GM19025 (cell line): ENCODE data around the gene FBXO44.

Source experiments
- ATAC-seq: cut with Tn5 transposase; IDR thresholded peaks from one replicate; pipeline ENCODE4 v1.9.1; 2021; ENCODE audit warnings: mild to moderate bottlenecking, low read depth, moderate library complexity; ENCODE audit not compliant: unreplicated experiment

The FBXO44 gene

DNA sequence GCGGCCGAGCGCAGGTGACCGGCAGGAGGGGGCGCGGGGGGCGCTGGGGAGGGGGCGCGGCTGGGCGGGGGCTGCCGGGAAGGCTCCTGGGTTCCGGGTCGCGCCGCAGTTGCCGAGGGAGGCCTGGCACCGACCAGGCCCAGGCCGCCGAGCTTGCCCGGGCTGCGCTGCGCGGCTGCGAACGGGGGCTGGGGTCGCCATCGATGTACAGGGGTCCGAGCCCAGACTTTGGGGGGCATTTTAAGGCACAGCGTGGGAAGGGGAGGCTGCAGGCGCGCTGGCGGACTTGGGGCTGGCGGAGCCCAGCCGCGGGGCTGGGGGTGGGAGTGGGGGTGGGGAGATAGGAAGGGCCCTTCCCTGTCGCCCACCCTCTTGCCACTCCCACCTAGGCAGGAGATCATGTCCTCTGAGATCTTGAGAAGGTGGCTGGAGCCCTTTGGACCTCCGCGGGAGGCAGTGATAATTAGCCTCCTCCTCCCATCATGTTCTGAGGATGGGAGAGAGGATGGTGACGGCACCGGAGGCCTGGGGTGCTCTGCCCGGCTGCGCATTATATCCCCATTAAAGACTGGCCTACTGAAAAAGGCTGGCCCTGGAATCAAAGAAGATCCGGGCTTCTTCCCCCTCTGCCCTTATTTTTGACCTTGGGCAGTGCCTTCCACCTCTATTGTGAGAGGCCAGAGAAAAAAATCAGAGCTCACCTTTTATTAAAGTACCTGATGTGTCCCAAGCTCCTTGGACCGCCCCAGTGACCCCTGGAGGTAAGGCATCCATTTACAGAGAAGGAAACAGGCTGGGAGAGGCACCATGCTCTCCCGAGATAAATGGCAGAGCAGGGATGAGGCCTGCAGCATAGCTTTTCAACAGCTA lies 497 bp downstream of the FBXO44 start:
- ATAC-seq, result peak; percentile 22

DNA sequence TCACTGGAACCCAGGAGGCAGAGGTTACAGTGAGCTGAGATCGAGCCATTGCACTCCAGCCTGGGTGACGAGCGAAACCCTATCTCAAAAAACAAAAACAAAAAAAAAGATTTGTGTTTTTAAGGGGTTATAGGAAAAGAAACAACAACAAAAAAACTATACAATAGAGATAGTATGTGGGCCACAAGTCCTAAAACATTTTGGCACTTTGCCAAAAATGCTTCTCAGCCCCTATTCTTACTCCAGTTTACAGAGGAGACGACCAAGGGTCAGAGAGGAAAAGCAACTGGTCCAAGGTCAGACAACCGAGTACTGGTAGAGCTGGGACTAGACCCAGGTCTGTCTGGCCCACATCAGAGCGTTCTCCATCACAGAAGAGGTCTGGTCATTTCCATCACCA lies 3.0 kb downstream of the FBXO44 start:
- no peak for ATAC-seq

DNA sequence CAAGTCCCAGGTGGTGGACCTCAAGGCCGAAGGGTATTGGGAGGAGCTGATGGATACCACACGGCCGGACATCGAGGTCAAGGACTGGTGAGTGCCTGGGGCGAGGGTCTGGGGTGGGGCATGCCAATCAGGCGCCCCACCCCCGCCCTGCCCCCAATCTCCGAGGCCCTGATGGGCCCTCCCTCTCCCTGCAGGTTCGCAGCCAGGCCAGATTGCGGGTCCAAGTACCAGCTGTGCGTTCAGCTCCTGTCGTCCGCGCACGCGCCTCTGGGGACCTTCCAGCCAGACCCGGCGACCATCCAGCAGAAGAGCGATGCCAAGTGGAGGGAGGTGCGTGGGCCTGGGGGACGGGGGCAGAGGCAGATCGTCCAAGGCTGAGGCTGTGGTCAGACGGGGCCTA lies 3.9 kb downstream of the FBXO44 start:
- ATAC-seq, result no peak

DNA sequence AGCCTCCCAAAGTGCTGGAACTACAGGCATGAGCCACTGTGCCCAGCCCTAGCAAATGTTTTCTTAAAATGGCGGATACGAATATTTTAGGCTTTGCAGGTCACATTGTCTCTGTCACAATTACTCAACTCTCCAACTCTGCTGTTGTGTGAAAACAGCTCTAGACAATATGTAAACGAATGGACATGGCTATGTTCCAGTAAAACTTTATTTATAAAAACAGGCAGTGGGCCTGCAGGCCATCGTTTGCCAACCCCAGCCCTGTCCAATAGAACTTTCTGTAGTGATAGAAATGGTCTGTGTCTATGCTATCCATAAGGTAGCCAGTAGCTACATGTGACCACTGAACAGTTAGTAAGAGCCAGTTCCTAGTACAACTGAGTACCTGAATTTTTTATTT lies 5.1 kb downstream of the FBXO44 start:
- ATAC-seq, result no peak

DNA sequence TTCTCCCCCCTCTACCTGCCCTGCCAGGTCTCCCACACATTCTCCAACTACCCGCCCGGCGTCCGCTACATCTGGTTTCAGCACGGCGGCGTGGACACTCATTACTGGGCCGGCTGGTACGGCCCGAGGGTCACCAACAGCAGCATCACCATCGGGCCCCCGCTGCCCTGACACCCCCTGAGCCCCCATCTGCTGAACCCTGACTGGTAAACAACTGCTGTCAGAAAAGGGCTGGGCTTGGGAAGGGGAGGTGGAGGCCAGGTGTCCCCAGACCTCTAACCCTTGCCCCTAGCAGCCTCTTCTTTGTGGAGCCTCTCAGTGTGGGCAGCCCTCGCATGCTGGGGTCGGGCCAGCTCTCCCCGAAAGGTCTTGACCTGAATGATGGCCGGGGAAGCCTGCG lies 6.4 kb downstream of the FBXO44 start:
- ATAC-seq, result no peak

DNA sequence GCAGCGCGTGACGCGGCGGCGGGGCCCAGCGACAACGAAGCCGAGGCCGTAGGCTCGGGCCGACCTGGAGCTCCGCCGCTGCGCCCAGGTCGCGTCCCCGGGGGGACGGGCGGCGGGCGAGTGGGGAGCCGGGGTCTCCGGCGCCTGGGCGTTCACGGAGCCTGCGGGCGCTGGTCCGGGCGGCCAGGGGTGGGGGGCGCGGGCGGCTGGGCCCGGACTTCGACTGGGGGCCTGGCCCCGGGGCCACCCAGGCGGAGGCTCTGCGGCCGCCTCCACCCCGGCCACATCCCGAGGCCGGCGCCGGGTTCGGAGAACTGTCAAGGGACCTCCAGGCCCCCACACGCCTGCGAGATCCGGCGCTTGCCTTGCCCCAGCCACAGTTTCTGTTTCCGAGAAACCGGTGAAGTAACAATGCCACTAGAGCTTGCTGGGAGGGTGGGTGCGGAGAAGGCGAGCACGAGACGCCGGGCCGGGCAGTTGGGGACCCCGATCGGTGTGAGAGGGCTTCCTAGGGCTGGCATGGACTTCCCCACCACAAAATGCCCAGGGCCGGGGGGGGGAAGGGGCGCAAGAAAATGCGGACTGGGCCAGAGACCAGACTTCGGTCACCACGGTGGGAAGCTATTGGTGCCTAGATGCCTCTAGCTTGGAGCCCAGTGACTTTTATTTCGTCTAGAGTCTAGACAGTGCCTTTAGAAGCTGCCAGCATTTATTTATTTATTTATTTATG lies 9.8 kb downstream of the FBXO44 start:
- peak; percentile 56 for ATAC-seq

DNA sequence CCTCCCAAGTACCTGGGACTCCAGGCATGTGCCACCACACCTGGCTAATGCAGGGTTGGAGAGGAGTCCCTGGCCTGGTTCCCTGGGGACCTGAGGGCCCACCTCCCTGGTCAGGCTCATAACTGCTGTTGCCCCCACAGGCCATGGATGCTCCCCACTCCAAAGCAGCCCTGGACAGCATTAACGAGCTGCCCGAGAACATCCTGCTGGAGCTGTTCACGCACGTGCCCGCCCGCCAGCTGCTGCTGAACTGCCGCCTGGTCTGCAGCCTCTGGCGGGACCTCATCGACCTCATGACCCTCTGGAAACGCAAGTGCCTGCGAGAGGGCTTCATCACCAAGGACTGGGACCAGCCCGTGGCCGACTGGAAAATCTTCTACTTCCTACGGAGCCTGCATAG lies 13.8 kb downstream of the FBXO44 start:
- ATAC-seq, result no peak

DNA sequence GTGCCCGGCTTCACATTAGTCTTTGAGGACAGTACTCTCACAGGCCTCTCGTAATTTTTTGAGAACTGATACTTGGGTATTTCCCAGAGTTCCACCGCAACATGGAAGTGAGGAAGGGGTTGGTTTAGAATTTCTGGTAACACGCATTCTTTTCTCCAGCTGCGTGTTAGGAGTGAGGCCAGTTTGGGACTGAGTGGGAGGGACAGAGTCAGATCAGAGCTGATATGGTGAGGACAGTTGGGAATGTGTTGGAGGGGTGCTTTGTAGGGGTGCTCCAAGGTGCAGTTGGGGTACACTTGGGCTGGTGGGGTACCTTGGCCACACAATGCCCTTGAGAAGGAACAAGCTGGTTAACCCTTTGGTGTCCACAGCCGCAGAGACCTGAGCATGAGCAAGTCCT lies 16.1 kb downstream of the FBXO44 start:
- no peak for ATAC-seq

DNA sequence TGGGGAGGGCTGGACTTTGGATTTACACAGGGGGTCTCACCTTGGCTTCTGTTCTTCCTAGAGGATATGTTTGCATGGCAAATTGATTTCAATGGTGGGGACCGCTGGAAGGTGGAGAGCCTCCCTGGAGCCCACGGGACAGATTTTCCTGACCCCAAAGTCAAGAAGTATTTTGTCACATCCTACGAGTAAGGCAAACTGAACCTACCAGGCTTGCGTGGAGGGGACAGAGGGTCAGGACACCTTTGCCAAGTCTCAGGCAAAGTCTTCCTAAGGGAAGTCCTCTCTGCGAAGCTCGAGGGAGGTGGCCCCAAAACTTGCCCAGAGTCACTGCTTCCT lies 16.5 kb downstream of the FBXO44 start:
- no peak for ATAC-seq

DNA sequence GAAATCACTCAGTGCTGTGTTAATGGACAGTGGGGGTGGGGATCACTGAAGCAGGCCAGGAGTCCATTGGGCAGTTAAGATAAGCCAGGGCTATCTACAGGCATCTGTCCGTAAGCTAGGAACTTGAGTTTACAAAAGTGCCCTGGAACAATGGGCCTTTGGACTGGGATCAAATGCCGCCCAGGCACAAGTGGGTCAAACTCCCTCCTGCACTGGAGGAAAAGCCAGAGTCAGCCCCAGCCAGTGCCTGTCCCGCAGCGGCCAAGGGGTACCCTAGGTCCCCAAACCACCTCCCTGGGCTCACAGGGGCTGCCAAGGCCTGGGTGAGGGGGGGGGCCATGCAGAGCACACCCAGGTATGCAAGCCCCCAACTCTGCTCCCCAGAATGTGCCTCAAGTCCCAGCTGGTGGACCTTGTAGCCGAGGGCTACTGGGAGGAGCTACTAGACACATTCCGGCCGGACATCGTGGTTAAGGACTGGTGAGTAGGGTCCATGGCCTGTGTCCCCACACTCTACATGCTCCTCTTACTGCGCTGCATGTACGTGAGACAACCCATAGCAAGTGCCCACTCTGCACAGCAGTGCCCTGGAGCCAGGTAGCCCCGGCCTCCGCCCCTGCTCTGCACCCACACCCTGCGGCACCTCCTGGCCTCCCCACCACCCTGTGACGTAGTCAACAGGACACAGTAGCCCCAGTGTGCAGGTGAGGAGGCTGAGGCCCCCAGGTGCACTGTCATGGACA lies 17.0 kb downstream of the FBXO44 start:
- no peak for ATAC-seq

DNA sequence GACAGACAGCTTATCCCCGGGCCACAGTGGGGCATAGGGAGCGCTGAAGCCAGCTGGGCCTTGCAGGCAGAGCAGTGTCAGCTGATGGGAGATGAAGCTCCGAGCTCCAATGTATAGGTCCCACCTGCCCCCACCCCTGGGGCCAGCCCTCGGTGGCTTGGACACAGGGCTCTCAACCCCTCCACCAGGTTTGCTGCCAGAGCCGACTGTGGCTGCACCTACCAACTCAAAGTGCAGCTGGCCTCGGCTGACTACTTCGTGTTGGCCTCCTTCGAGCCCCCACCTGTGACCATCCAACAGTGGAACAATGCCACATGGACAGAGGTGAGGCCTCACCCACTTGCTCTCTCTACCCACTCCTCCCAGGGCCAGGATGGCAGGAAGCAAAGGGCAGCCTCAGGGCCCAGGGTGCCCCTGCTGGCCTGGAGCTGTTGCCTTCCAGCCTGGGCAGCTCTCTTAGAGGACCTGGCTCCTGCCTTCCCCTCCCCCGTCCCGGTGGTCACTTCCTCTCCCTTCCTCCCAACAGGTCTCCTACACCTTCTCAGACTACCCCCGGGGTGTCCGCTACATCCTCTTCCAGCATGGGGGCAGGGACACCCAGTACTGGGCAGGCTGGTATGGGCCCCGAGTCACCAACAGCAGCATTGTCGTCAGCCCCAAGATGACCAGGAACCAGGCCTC lies 18.6 kb downstream of the FBXO44 start:
- no peak for ATAC-seq

DNA sequence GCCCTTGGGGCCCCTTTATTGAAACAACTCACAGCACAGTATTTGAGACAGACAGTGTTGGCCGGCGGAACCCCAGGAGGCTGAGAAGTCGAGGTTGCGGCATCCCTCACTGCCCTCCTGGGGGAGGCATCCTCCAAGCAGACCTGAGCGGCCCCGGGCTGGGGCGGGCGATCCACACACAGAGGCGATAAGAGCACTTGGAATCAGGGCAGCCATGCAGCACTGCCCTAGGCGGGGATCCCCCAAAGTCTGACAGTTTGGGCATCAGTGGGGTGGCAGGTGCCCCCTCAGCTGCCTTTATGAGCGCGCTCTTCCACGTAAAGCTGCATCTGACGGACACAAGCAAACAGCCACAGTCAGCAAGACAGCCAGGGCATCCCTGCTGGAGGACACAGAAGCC lies 19.8 kb downstream of the FBXO44 start:
- no peak for ATAC-seq

DNA sequence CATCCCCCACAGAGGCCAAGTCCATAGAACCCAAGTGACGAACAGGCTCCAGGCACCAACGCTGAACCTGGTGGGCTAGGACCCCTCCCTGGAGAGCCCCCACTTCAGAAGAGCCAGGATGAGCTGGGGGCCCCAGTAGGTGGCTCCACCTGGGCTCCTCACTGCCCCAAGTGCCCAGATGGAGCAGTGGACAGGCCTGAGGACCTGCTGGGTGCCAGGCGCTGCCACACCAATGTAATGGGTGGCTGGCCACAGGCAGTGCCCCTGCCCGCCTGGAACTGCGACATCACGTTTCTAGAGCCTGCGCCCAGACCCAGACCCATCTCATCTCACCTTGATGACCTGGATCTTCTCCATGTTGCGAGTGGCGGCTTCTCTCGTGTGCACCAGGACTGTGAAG lies 20.6 kb downstream of the FBXO44 start:
- no peak for ATAC-seq

DNA sequence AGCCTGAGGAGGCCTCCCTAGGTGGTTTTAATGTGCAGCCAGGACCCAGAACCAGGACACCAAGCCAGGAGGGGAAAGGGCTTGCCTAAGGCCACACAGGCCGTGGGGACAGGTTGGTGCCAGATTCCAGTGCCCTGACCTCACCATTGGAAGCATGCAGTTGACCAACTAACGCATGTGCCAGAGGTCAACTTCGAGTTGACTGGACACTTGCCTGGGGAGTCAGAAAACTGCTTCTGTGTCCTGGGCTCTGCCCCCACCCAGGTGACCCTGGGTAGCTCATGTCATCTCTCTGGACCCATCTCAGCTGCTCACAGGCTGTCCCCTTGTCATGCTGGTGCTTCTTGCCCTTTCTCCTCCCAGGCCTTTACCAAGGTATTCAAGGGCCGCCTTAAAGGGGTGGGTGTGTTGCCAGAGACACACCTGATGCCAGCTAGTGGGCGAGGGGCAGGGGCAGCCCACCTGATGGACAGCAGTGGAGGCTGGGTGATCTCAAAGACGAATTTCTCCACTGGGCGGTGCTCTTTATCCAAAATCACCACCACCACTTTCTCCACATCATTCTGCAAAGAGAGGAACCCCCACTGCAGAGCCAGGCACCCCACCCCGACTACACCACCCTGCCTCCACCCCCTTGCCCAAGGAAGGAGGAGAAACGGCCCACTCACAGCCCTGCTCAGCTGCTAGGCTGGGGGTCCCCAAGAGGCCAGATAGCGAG lies 21.9 kb downstream of the FBXO44 start:
- ATAC-seq, result no peak

DNA sequence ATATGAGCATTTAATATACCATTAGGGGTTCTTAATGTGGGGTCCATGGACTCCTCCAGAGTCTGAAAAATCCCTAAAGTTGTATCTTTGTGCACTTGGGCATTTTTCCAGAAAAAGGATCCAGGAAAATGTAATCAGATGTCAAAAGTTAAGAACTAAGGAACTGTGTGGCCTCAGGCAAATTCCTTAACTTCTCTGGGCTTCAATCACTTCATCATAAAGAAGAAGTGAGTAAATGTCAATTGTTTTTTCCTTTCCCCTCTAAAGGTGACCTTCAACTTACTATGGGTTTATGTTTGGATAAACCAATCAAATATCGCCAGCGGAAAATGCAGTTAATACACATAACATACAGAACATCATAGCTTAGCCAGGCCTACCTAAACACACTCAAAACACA lies 23.8 kb downstream of the FBXO44 start:
- ATAC-seq, result no peak

DNA sequence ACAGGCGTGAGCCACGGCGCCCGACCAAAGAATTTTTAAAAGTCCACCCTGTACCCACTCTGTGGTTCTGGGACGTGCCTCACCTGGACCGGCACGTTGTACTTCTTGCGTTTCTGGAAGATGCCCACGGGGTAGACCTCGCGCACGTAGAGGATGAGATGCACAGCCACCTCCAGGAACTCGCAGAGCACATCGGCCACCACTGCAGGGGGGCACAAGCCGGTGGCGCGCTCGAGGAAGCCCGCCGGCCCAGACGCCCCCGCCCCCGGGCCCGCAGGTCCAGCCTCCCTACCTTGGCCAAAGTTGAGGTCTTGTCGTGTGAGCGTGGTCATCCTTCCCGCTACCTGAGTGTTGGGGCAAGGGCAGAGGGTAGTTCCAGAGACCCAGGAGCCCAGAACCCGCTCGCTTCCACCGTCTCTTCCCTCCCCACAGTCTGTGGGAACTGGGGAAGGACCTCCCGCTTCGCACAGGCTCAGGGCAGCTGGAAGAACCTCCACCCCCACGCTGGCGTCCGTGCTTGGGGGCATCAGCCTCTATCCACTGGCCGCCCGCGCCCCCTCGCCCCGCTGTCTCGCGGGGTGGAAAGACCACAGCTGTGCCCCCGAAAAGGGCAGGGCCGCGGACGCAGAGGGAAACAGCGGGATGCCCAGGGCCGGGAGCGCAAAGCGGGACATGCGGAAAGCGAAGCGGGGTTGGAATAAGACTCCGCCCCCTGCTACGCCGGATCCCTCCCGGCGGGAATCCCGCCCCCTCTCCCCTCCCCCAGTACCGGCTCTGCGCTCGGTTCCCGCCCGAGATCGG lies 25.8 kb downstream of the FBXO44 start:
- peak; percentile 15 for ATAC-seq

DNA sequence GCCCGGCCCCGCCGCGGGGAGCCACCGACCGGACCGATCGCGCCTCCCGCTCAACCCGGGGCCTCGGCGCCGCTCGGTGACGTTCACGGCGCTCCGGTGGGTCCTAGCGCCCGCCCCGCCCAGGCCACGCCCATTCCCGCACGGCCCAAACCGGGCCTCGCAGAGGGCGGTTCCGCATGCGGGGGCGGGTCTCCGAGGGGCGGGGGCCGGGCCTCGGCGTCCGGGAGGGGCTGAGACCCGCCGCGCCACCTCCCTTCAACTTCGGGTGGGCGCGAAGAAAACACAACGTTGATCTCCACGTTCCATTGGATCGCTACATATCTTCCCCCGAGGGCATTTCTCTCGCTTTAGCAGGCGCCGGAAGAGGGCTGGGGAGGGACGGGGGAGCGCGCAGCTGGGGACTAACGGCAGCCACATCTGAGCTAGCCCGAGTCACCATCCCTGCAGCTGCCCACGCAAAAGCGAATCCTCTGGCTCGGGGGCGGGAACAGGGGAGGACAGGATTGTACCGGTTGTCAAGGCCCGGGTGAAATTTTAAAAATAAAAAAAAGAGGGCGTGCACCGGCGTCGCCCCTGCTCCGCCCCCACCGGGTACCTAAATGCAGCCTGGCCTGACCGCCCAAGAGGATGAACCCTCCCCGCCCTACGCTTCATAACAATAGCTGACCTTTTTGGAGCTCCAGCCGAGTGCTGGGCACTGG lies 26.5 kb downstream of the FBXO44 start, which contains the start of gene MAD2L2:
MAD2L2 (minus strand) TSS at position 78 of the 701 bp plus-strand sequence. CDS start 547 bp downstream, outside the sequence.
- ATAC-seq, result peak; percentile 83

DNA sequence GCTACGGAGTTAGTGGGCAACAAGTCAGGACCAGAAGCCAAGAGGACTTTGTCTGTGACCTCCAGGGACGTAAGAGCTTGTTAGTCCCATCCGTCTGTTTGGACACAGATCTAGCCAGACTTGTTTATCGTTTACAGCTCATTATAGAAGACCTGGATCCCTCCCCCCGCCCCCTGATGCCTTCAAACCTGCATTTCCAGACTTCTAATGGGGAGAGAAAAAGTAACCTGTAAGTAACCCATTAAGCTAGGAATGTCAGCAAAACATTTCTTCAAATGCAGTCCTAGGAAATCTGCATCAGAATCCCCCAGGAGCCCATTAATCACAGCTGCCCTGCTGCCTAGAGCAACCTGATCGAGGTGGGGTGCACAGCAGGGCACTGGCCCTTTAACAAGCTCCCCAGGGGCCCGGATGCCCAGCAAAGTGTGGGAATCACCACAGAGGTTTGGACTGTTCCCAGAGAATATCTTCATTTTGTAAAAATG lies 27.7 kb downstream of the FBXO44 start:
- ATAC-seq, result no peak
